Activated naive CD8-positive, alpha-beta T cell (primary cell): ENCODE results near the gene P2RY2.
"Not testable (repeated sequence)": the region's sequence is repeated elsewhere in the genome, so short reads cannot be mapped to it uniquely, and the experiment has no call there.

ENCODE experiments used
- H3K27ac Mint-ChIP-seq: one replicate; pipeline ENCODE4 v1.8.0; 2021; ENCODE audit warnings: mixed read lengths
- H3K27me3 Mint-ChIP-seq: one replicate; pipeline ENCODE4 v1.8.0; 2021; ENCODE audit warnings: mixed read lengths
- H3K36me3 Mint-ChIP-seq: one replicate; pipeline ENCODE4 v1.8.0; 2021; ENCODE audit warnings: mixed read lengths
- H3K4me1 Mint-ChIP-seq: one replicate; pipeline ENCODE4 v1.8.0; 2021; ENCODE audit warnings: low read depth, mixed read lengths
- H3K4me3 Mint-ChIP-seq: one replicate; pipeline ENCODE4 v1.8.0; 2021; ENCODE audit warnings: mild to moderate bottlenecking, mixed read lengths
- H3K9me3 Mint-ChIP-seq: one replicate; pipeline ENCODE4 v1.8.0; 2021; ENCODE audit warnings: low read depth, mixed read lengths

Gene P2RY2

DNA sequence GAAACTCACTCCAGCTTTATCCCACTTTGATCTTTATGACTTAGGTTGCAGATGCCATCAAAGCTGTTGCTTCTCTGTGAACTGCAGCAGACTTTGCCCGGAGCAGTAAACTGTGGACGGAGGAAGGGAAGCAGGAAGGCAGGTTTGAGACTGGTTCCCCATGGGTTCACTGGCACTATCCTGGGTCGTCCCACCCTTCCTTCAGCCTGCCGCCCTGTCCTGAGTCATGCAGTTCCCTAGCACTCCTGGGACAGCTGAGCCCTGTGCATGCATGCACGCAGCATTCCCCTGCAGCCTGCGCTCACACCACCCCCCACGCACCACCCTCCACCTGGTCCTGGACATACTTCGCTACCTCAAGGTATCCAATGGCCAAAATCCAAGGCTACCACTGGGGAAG, 23.5 kb upstream of the P2RY2 start:
- no peak overlapping the region for H3K4me3 Mint-ChIP-seq
- no peaks in the 10 kb centered on the region for H3K4me1 Mint-ChIP-seq
- no peak overlapping the region for H3K27ac Mint-ChIP-seq
- no peaks in the 10 kb centered on the region for H3K36me3 Mint-ChIP-seq
- H3K9me3 Mint-ChIP-seq: no peaks in the 10 kb centered on the region
- no peaks in the 10 kb centered on the region for H3K27me3 Mint-ChIP-seq

DNA sequence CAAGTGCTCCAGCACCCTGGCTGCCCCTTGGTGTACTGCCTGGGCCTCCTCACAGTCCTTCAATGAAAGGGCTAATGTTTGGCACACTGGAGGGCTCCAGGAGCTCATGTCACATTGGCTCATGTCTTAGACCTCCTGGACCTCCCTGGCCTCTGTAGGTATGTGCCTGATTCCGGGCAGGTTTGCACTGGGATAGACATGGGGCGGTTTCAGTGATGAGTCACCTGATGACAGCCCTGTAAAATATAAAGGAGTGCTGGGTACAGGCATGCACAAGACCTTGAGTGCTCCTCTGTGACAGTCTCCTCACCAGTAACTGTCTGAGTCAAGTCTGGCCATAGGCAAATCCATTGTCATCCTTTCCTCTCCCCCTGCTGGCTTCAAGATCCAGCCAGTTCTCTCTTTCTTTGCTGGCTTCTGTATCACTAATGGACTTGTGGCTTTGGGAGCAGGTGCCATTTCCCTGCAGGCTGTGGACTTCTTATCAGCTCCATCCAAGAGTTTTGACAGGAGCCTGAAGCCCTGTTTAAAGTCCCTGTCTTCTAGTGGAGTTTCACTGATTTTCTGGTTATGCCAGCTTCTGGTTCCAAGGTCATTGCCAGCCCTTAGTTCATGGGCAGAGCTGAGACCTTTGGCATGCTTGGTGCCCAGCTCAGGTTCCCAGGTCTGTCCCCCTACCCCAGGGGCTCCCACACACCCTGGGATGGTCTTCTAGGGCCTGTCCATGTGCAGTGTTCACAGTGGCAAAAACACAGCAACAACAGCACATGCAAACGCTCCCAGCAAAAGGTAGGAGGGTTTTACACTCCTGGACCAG, 22.7 kb upstream of the P2RY2 start:
- H3K9me3 Mint-ChIP-seq: no peaks in the 10 kb centered on the region
- H3K36me3 Mint-ChIP-seq: no peaks in the 10 kb centered on the region
- no peaks in the 10 kb centered on the region for H3K27me3 Mint-ChIP-seq
- H3K27ac Mint-ChIP-seq: no peak overlapping the region
- no peak overlapping the region for H3K4me3 Mint-ChIP-seq
- no peaks in the 10 kb centered on the region for H3K4me1 Mint-ChIP-seq

DNA sequence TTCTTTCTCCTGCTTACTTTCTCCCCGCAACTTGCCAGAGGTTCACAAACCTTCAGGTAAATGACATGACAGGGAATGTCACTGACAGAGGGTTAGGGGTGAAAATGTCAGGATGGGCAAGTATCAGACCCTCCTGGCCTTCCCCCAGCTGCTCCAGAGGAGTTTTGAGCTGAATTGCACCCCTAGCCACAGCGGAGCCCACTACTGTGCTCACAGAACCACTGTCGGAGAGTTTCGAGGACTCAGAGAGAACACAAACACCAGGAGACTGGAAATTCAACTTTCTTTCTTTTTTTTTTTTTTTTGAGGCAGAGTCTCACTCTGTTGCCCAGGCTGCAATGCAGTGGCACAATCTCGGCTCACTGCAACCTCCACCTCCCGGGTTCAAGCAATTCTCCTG, 21.5 kb upstream of the P2RY2 start:
- Mint-ChIP-seq H3K27ac (no peak overlapping the region), H3K4me1 (no peaks in the 10 kb centered on the region), H3K27me3 (no peaks in the 10 kb centered on the region), H3K9me3 (no peaks in the 10 kb centered on the region), H3K4me3 (no peak overlapping the region), H3K36me3 (no peaks in the 10 kb centered on the region)

DNA sequence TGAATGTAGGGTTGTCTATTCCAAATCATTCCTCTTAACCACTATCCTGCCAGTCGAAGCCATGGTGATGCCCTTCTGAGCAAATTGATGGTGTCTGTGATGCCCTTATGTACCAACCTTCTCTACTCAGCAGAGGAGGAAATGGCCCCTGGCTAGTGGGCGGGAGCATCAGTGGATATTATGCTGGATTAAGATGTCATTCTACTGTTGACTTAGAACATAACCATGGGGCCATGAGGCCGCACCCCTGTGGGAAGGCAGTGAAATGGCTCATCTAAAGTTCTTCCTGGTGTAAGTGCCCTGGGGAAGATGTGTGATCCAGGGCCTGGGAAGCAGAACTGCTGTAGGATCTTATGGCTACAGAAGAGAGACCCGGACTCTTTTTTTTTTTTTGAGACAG, 20.7 kb upstream of the P2RY2 start:
- Mint-ChIP-seq H3K27me3 (no peaks in the 10 kb centered on the region), H3K4me1 (no peaks in the 10 kb centered on the region), H3K9me3 (no peaks in the 10 kb centered on the region), H3K27ac (no peak overlapping the region), H3K4me3 (no peak overlapping the region), H3K36me3 (no peaks in the 10 kb centered on the region)

DNA sequence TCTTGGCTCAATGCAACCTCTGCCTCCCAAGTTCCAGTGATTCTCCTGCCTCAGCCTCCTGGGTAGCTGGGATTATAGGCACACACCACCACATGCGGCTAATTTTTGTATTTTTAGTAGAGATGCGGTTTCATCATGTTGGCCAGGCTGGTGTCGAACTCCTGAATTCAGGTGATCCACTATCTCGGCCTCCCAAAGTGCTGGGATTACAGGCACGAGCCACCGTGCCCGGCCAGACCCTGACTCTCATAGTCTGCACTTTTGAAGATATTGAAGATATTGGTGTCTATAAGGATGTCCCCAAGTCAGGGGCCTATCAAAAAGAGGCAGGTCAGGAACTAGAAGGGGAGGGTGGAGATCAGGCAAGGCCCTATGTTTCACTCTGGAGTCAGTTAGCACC, 20.3 kb upstream of the P2RY2 start:
- not testable (repeated sequence) for H3K9me3 Mint-ChIP-seq, H3K4me3 Mint-ChIP-seq, H3K36me3 Mint-ChIP-seq, H3K27ac Mint-ChIP-seq, H3K27me3 Mint-ChIP-seq, H3K4me1 Mint-ChIP-seq

DNA sequence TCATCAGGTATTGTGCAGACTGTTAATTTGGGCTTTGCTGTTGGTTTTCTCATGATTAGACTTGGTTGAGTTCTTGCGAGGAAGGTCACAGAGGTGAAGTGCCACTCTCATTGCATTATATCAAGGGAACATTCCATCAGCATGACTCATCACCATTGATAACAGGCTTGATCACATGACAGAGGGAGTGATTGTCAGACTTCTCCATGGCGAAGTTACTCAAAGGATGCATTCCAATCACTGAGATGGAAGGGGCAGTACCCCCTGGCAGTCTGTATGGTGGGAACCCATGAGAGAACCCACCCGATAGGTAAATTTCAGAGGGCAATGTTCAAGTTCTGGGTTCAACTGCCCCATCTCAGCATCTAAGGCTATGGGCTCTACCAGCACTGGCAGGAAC, 19.4 kb upstream of the P2RY2 start:
- Mint-ChIP-seq H3K9me3 (no peaks in the 10 kb centered on the region), H3K27ac (no peak overlapping the region), H3K4me1 (no peaks in the 10 kb centered on the region), H3K27me3 (peaks cover 4% of the 10 kb centered on the region), H3K4me3 (no peak overlapping the region), H3K36me3 (no peaks in the 10 kb centered on the region)

DNA sequence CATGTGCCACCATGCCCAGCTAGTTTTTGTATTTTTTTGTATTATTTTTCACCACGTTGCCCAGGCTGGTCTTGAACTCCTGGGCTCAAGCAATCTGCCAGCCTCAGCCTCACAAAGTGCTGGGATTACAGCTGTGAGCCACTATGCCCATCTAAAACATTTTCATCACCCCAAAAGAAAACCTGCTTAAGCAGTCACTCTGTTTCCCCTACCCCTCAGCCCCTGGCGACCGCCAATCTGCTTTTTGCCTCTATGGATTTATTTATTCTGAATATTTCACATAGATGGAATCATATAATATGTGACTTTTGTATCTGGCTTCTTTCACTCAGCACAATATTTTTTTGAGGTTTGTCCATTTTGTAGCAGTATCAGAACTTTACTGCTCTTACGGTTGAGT, 18.6 kb upstream of the P2RY2 start:
- no peaks in the 10 kb centered on the region for H3K9me3 Mint-ChIP-seq
- no peaks in the 10 kb centered on the region for H3K4me1 Mint-ChIP-seq
- no peak overlapping the region for H3K4me3 Mint-ChIP-seq
- H3K36me3 Mint-ChIP-seq: no peaks in the 10 kb centered on the region
- peaks cover 4% of the 10 kb centered on the region for H3K27me3 Mint-ChIP-seq
- H3K27ac Mint-ChIP-seq: no peak overlapping the region

DNA sequence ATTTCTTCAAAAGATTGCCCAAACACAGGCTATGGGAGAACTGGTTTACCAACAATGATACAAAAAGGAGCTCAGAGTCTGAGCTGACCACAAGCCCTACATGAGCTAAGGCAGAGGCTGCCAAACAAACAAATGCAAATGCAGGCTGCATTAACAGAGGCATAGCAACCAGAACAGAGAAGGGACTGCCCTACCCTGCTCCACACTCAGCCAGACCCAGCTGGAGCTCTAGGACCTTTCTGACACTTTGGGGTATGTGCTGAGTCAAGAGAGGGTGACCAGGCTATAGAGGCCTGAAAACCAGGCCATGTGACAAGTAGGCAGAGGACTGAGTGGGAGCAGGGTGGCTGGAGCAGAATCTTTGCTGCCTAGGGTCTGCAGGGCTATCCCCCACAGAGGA, 17.8 kb upstream of the P2RY2 start:
- Mint-ChIP-seq H3K27ac (no peak overlapping the region), H3K9me3 (no peaks in the 10 kb centered on the region), H3K4me3 (no peak overlapping the region), H3K27me3 (peaks cover 9% of the 10 kb centered on the region), H3K36me3 (no peaks in the 10 kb centered on the region), H3K4me1 (no peaks in the 10 kb centered on the region)

DNA sequence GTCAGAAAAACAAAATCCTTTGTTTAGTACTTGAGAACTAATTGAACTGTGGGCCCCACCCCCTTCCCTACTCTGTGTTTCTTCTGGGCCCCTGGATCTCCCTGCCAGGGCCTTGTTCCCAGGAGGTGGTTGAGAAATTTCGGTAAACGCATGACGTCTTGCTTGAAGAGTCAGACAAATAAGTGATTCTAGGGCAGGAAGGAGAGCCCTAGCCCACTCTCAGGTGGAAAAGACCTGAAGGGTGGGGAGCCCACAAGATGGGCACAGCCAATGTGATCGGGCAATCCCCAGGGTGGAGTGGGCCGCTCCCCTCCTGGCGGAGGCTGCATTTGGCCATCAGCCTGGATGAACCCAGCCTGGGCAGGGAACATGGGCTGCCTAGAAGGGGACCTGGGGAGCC, 16.8 kb upstream of the P2RY2 start:
- Mint-ChIP-seq H3K27me3 (peaks cover 9% of the 10 kb centered on the region), H3K36me3 (no peaks in the 10 kb centered on the region), H3K27ac (no peak overlapping the region), H3K4me1 (no peaks in the 10 kb centered on the region), H3K4me3 (no peak overlapping the region), H3K9me3 (no peaks in the 10 kb centered on the region)

DNA sequence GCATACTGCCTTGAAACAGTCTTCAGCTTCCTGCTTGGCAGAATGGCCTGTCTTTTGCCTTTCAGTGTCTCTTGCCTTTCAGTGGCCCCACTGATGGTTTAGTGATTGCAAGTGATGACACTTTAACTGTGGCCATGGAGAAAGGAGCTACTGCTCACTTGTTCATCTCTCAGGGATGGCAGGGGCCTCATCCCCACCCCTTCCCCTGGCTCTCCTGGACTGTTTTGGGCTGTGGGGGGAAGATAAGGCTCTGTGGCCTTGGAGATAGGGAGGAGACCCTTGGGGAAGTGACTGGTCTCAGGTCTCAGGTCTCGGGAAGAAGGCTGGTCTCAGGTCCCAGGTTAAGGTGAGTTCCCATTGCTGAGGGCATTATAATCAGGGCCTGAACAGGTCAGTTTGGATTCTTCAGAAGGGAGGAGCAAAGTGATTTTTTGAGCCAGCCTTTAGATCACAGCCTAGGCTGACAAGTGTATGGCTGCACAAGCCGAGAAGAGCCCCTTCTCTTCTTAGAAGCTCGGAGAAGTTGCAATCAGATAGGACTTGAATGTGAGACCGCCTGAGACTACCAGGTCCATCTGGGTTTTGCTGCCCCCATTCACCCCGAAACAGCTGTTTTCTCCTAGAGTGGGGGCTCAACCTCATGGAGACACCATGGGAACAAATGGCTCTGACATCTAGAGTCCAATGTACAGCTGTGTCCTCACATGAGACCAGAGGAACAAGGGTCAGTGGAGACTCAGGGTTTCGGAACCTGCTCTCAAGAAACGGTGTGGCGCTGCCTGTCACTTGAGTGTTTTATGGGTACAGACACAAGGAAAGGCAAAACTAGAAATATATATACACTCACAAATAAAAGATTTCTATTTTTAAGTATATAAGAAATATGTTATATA, 15.9 kb upstream of the P2RY2 start:
- Mint-ChIP-seq H3K4me1 (no peaks in the 10 kb centered on the region), H3K4me3 (no peak overlapping the region), H3K36me3 (no peaks in the 10 kb centered on the region), H3K27ac (no peak overlapping the region), H3K9me3 (no peaks in the 10 kb centered on the region), H3K27me3 (peaks cover 9% of the 10 kb centered on the region)

DNA sequence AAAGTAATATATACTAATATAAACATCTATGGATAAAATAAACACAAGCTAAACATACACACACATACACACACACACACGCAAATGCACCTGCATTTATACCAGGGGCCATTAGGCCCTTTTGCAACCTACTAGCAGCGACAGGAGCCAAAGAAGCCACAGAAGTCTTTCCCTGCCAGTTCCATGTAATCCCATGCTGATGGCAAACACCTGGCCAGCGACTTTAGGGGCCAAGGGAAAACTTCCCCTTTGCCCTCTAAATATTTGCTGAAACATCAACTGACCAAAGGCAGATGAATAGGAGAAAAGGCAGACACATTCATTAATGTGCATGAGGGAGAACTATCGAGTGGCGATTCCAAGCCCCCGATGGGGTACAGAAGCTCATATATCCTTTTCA, 14.8 kb upstream of the P2RY2 start:
- H3K4me1 Mint-ChIP-seq: no peaks in the 10 kb centered on the region
- H3K27ac Mint-ChIP-seq: no peak overlapping the region
- H3K27me3 Mint-ChIP-seq: peaks cover 9% of the 10 kb centered on the region
- H3K4me3 Mint-ChIP-seq: no peak overlapping the region
- no peaks in the 10 kb centered on the region for H3K9me3 Mint-ChIP-seq
- no peaks in the 10 kb centered on the region for H3K36me3 Mint-ChIP-seq

DNA sequence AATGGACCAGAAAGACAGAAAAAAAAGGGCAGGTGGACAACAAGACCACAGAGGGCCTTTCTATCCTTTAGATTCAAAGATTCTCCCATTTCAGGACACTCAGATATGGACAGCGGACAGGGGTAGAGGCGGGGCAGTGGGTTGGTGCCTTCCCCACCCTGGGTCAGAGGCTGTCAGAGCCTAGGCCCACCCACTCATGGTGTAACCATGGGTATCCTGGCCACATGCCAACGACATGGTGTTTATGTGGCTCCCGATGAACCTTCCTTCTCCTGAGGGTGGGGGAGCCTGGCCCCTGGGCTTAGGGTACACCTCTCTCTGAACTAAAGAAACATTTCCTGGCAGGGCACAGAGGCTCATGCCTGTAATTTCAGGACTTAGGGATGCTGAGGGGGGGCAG, 14.3 kb upstream of the P2RY2 start:
- no peak overlapping the region for H3K4me3 Mint-ChIP-seq
- peaks cover 9% of the 10 kb centered on the region for H3K27me3 Mint-ChIP-seq
- H3K36me3 Mint-ChIP-seq: no peaks in the 10 kb centered on the region
- H3K9me3 Mint-ChIP-seq: no peaks in the 10 kb centered on the region
- no peaks in the 10 kb centered on the region for H3K4me1 Mint-ChIP-seq
- no peak overlapping the region for H3K27ac Mint-ChIP-seq

DNA sequence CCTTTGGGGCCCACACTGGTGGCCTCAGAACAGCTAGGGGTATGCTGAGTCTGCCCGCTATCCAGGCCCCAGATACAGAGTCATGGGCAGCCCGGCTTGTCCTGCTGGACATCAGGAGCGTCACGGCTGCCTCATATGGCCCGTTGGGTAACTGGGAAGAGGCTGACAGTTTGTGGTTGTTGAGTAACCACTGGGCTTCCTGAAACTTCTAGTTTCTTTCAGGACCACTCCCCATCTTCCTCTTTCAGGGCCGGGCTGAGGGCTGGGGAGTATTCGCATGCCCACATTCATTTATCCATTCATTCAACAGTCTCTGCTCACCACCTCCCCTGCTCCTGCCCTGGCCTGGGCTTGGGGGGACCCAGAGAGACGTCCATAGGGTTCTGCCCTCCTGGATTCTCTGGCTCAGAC, 13.4 kb upstream of the P2RY2 start:
- Mint-ChIP-seq H3K36me3 (no peaks in the 10 kb centered on the region), H3K27ac (no peak overlapping the region), H3K27me3 (peaks cover 9% of the 10 kb centered on the region), H3K4me3 (no peak overlapping the region), H3K9me3 (no peaks in the 10 kb centered on the region), H3K4me1 (no peaks in the 10 kb centered on the region)

DNA sequence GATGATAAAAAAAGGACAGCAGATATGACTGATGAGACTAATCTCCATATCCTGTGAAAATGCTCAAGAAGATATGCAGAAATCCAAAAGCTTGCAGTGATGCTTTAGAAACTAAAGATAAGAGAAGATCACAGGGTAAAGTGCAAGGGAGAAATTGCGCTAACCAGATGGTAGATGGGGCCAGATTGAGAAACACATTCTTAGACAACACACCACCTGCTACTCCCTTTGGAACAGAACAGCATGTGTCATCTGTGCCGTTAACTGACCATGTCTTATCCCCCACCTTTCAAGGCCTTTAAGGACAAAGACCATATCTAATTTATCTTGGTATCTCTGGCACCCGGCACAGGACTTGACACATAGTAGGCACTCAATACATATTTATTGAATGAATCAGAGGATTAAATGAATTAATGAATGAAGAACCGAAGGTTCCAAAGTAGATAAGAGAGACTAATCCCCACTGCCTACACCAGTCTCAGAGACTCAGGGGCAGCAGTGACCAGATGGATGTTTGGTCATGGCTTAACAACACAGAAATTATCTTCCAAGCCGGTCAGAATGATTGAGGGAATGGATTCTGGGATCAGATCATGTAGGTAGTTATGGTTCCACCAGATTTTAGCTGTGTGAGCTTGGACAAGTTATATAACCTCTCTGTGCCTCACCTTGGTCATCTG, 12.3 kb upstream of the P2RY2 start:
- H3K27ac Mint-ChIP-seq: no peak overlapping the region
- no peak overlapping the region for H3K4me3 Mint-ChIP-seq
- H3K27me3 Mint-ChIP-seq: peaks cover 9% of the 10 kb centered on the region
- no peaks in the 10 kb centered on the region for H3K9me3 Mint-ChIP-seq
- H3K36me3 Mint-ChIP-seq: no peaks in the 10 kb centered on the region
- no peaks in the 10 kb centered on the region for H3K4me1 Mint-ChIP-seq

DNA sequence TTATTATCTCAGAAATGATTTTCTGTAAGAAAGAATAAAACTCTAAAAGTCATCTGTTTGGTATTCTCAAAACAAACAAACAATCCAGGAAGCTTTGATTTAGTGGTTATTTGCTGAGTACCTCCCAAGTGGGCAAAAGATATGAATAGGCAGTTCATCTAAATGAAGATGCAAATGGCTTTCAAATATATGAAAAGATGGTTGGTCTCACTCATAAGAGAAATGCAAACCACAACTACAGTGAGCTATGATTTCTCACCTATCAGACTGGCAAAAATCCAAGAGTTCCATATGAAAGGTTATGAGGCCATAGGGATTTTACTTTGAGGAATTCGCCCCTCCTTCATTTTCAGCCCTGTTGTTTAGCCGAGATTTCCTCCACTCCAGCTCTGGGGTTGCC, 11.3 kb upstream of the P2RY2 start:
- no peak overlapping the region for H3K27ac Mint-ChIP-seq
- H3K27me3 Mint-ChIP-seq: peaks cover 9% of the 10 kb centered on the region
- H3K4me1 Mint-ChIP-seq: no peaks in the 10 kb centered on the region
- H3K9me3 Mint-ChIP-seq: no peaks in the 10 kb centered on the region
- no peaks in the 10 kb centered on the region for H3K36me3 Mint-ChIP-seq
- H3K4me3 Mint-ChIP-seq: no peak overlapping the region
